Right lobe of liver (tissue), 6 donors: Measurements from ENCODE around the gene CRYL1. TPM values are rescaled to one million over a fixed set of nuclear protein-coding genes. Genes with fewer than 3 reads are reported as not detected.
"Not testable (repeated sequence)": the region's sequence is repeated elsewhere in the genome, so short reads cannot be mapped to it uniquely, and the experiment has no call there.

Experiments used
- ATAC-seq, 4 donors: fragments of 200-7000 bp; cut with Tn5 transposase; one replicate each; pipeline ENCODE4 v1.9.1; 2020; ENCODE audit warnings: mild to moderate bottlenecking in 4 of 4, moderate library complexity in 4 of 4
- DNase-seq, 3 donors: peaks; one replicate each; pipeline ENCODE4 v3.0.0-alpha.2; 2020
- H3K27ac ChIP-seq, 3 donors: fragments of 200-600 bp; one replicate each; pipeline ENCODE4 v1.8.0; 2022
- H3K27me3 ChIP-seq, 2 donors: fragments of 200-600 bp; one replicate each; pipeline ENCODE4 v1.8.0; 2022
- H3K36me3 ChIP-seq, 4 donors: fragments of 200-600 bp; sonication (generic) in 1 of 4; one replicate each; pipeline versions ENCODE4 v1.5.1 to v1.8.0; 2017 to 2022; ENCODE audit warnings: control low read depth in 1 of 4
- H3K4me1 ChIP-seq, 4 donors: fragments of 200-600 bp; sonication (generic) in 1 of 4; one replicate each; pipeline versions ENCODE4 v1.5.1 to v1.8.0; 2017 to 2022; ENCODE audit warnings: control low read depth in 1 of 4
- H3K4me3 ChIP-seq, 3 donors: fragments of 200-600 bp; one replicate each; pipeline ENCODE4 v1.8.0; 2022
- H3K9me3 ChIP-seq, 4 donors: fragments of 200-600 bp; sonication (generic) in 1 of 4; one replicate each; pipeline versions ENCODE4 v1.5.1 to v1.8.0; 2017 to 2022; ENCODE audit warnings: control low read depth in 1 of 4
- POLR2A ChIP-seq: fragments of 450-650 bp; IDR thresholded peaks from one replicate; pipeline ENCODE4 v1.6.1; 2017; ENCODE audit warnings: antibody characterized with exemption, mild to moderate bottlenecking
- WGBS: methylation state at CpG from one replicate; pipeline ENCODE4 v1.1.6; 2018; ENCODE audit warnings: low coverage, low lambda C conversion rate; ENCODE audit not compliant: insufficient coverage; ENCODE audit errors: missing lambda C conversion rate; 5-methylcytosine and 5-hydroxymethylcytosine counted together
- intact Hi-C, 2 donors: fragments of 100-400 bp; cut with DNase I; formaldehyde crosslinking; loops; one replicate each; pipeline versions ENCODE4 v1.11.2 to v1.14.1; 2022
- total RNA-seq, 6 experiments: library from RNA; depleted of rRNA in 2 of 6; stranded (reverse); fragments of >200 nt in 2 of 6; fragmentation: NEBNext Ultra II Directional in 3 of 6; extraction: Animal tissue kit (Norgen Biotek cat#: 25700) in 3 of 6; gene quantifications; one replicate each; pipeline versions ENCODE4 v1.1.0 to v1.2.4, GENCODE V29; 2016 to 2023
- TF ChIP-seq, protein P1 (sequence below), 4 donors: fragments of 200-600 bp in 3 of 4; fragments of 450-650 bp in 1 of 4; IDR thresholded peaks; one replicate each; pipeline versions ENCODE4 v1.5.1 to v1.8.0; 2016 to 2022; ENCODE audit warnings: antibody characterized with exemption in 4 of 4, mild to moderate bottlenecking in 2 of 4
- donor health status: DM: no; HTN: yes; CAD: no.
- donor health status: DM: no; HTN: no; CAD: no.
- donor health status: DM: no; HTN: no; CAD: no.
- donor health status: DM: no; HTN: yes; CAD: no.
- donor health status: DM: no; HTN: yes; CAD: no.

The CRYL1 gene
- total RNA-seq, 6 experiments from 2014 or later = 111 to 185 (median 151) TPM

DNA sequence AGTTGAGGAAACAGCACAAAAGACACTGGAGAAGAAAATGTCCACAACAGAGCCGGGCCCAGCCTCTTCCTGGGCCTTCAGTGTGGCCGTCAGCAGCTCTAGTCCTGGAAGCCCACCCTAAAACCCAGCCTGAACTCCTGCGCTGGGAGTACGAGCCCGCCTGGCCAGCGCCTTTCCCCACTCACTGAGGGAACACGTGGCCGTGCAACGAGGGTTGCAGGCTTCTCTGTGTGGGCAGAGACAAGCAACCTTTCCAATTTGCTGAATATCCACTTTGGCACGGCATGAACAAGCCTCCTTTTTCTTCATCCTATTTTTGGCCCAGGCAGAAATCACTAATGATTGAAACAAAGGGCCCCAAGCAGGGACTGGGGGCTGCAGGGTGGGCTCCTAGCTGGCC, 89.2 kb downstream of the CRYL1 start:
- Histone ChIP-seq H3K27ac (no peak overlapping the region), H3K9me3 (no peaks in the 10 kb centered on the region), H3K36me3 (peaks cover 0 to 23% (median 9%) of the 10 kb centered on the region in 4 donors), H3K27me3 (no peaks in the 10 kb centered on the region), H3K4me1 (no peaks in the 10 kb centered on the region), H3K4me3 (no peak overlapping the region)
- intact Hi-C loops = no loop called here
- ATAC-seq = no peak
- DNase-seq = no peak
- TF ChIP-seq POLR2A = no peak
- TF ChIP-seq, protein P1, sequence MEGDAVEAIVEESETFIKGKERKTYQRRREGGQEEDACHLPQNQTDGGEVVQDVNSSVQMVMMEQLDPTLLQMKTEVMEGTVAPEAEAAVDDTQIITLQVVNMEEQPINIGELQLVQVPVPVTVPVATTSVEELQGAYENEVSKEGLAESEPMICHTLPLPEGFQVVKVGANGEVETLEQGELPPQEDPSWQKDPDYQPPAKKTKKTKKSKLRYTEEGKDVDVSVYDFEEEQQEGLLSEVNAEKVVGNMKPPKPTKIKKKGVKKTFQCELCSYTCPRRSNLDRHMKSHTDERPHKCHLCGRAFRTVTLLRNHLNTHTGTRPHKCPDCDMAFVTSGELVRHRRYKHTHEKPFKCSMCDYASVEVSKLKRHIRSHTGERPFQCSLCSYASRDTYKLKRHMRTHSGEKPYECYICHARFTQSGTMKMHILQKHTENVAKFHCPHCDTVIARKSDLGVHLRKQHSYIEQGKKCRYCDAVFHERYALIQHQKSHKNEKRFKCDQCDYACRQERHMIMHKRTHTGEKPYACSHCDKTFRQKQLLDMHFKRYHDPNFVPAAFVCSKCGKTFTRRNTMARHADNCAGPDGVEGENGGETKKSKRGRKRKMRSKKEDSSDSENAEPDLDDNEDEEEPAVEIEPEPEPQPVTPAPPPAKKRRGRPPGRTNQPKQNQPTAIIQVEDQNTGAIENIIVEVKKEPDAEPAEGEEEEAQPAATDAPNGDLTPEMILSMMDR (IDR thresholded peaks at IDR 0.05) = no peak
- WGBS = 100% methylated on average over 1 of the region's 10 CpGs

DNA sequence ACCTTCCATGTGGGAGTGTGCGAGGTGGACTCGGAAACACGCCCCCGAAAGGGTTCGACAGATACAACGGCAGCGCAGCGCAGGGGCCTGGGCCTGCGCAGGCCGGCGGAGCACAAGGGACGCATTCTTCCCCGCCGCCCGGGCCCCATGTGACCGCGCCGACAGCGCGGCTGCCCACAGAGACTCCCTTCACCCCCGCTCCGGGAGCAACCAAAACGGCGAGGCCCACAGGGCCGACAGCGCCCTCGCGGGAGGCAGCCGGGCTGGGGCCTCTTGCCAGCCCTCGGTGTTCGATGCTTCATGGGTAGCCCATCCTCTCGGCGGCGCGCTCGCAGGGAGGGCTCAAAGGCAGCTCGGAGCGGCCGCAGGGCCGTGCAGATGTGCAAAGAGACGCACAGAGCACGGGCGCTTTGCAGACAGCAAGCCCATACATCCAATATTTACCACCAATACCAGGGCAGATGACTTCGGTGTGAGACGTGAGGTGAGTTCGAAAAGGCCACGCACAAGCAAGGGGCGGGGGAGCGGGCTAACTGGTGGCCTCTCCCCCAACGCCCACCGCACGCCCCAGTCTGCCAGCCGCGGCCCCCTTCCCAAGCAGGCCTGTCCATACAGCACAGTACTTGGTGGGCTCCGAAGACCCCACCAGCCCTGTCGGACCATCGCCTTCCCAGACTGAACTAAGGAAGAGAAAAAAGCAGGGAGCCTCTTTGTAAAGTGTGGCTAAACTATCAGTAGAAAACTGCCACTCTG, 89.9 kb downstream of the CRYL1 start:
- 89% methylated on average over 3 of the region's 57 CpGs for WGBS
- H3K4me3 ChIP-seq = no peak overlapping the region
- intact Hi-C loops = no loop called here
- H3K27ac ChIP-seq = no peak overlapping the region
- ATAC-seq (peak in 1 of 4 donors; percentile 7), DNase-seq (no peak)
- no peaks in the 10 kb centered on the region for H3K27me3 ChIP-seq
- peaks cover 0 to 30% (median 9%) of the 10 kb centered on the region in 4 donors for H3K36me3 ChIP-seq
- no peaks in the 10 kb centered on the region for H3K9me3 ChIP-seq
- H3K4me1 ChIP-seq = no peaks in the 10 kb centered on the region
- TF ChIP-seq POLR2A = no peak
- TF ChIP-seq, protein P1 (IDR thresholded peaks at IDR 0.05) = no peak

DNA sequence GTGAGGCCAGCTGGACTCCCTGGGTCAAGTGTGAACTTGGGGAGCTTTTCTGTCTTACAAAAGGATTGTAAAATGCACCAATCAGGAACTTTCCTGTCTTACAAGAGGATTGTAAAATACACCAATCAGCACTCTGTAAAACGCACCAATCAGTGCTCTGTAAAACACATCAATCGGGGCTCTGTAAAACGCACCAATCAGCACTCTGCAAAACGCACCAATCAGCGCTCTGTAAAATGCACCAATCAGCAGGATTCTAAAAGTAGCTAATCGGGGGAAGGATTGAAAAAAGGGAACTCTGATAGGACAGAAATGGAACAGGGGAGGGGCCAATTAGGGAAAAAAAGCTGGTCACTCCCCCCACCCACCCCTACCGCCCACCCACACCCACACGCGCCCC, 91.4 kb downstream of the CRYL1 start:
- H3K27me3 ChIP-seq, ATAC-seq, H3K4me3 ChIP-seq, H3K27ac ChIP-seq, intact Hi-C loops, DNase-seq, H3K9me3 ChIP-seq: not testable (repeated sequence)
- WGBS = 40% methylated on average over 1 of the region's 9 CpGs
- peaks cover 0 to 30% (median 9%) of the 10 kb centered on the region in 4 donors for H3K36me3 ChIP-seq
- H3K4me1 ChIP-seq = peaks cover 0 to 13% (median 0%) of the 10 kb centered on the region in 4 donors

DNA sequence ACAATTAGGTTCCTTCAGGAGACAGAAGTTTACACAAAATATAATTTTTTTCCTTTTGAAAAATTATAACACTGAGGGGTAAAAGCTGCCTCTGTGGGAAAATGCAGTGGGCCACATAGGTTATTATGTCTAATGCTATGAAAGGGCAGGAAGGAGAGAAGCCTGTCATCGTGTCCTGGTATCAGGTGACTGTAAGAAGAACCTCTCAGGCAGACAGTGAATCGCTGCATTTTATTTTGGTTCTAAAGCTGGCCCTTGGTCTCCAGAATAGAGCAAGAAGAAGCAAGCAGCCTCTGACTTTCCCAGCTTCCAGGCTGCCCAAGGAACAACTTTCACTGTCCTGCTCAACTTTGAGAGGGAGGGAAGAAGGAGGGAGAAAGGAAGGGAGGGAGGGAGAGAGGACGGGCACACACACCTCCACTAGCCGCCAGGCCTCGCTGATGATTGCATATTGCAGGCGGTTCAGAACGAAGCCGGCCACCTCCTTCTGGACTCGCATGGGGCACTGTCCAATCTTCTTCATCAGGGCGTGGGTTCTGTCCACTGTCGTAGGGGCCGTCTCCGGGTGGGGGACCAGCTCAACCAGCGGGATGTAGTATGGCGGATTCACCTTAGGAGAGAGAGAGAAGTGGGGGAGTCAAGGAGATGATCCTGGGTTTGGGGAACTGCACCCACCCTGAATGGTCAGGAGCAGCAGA, 93.8 kb downstream of the CRYL1 start:
- TF ChIP-seq, protein P1 (IDR thresholded peaks at IDR 0.05) = no peak
- TF ChIP-seq POLR2A = no peak
- Histone ChIP-seq H3K4me3 (no peak overlapping the region), H3K9me3 (no peaks in the 10 kb centered on the region), H3K27ac (no peak overlapping the region), H3K36me3 (peaks cover 0 to 33% (median 7%) of the 10 kb centered on the region in 4 donors), H3K4me1 (peaks cover 0 to 18% (median 0%) of the 10 kb centered on the region in 4 donors), H3K27me3 (no peaks in the 10 kb centered on the region)
- WGBS = 95% methylated on average over 14 of the region's 15 CpGs
- intact Hi-C loops = no loop called here
- DNase-seq (no peak), ATAC-seq (no peak)

DNA sequence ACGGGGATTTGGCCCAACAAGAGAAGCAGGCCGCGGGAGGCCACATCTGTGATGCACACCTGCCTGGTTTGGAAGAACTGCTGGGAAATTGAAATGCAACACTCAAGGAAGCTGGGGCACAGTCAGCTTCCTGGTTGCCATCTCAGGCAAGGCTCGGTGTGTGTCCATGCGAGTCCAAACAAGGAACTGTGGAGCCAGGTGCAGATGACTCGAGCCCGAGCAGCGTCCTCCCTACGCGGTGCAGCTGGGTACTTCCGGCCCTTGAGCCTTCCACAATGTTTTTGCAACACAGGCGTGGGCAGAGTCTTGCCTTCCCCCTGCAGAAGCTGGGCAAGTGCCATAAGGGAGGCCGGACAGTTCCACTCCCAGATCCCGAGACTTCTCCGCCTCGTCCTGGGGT, 94.6 kb downstream of the CRYL1 start:
- ATAC-seq (no peak), DNase-seq (no peak)
- no peak for TF ChIP-seq POLR2A
- TF ChIP-seq, protein P1 (IDR thresholded peaks at IDR 0.05) = no peak
- no peak overlapping the region for H3K4me3 ChIP-seq
- H3K27me3 ChIP-seq = no peaks in the 10 kb centered on the region
- H3K36me3 ChIP-seq = peaks cover 0 to 28% (median 10%) of the 10 kb centered on the region in 4 donors
- intact Hi-C loops = no loop called here
- H3K27ac ChIP-seq = no peak overlapping the region
- no peaks in the 10 kb centered on the region for H3K9me3 ChIP-seq
- 100% methylated on average over 1 of the region's 16 CpGs for WGBS
- peaks cover 0 to 18% (median 0%) of the 10 kb centered on the region in 4 donors for H3K4me1 ChIP-seq
